Motor neuron (in vitro differentiated cells): Measurements from ENCODE around the gene INPP4A. TPM values are rescaled to one million over a fixed set of nuclear protein-coding genes. Genes with fewer than 3 reads are reported as not detected.

Source experiments
- ATAC-seq, 8 experiments: fragments of 200-7000 bp; cut with Tn5 transposase; replicated peaks in 6 of 8; 2 replicates each; pipeline ENCODE4 v1.8.0; 2021; ENCODE audit warnings: mild to moderate bottlenecking in 8 of 8, moderate library complexity in 8 of 8
- H3K27ac ChIP-seq, 2 donors: fragments of 250-450 bp; sonication (Bioruptor Pico); 2 replicates each; pipeline ENCODE4 v1.9.0; 2021; ENCODE audit warnings: antibody characterized with exemption in 2 of 2, mild to moderate bottlenecking in 2 of 2, moderate library complexity in 1 of 2
- H3K4me1 ChIP-seq, 2 donors: fragments of 250-450 bp; sonication (Bioruptor Pico); replicated peaks in 1 of 2; 2 replicates each; pipeline ENCODE4 v1.6.1; 2021; ENCODE audit warnings: antibody characterized with exemption in 2 of 2, mild to moderate bottlenecking in 2 of 2, moderate library complexity in 1 of 2
- H3K4me3 ChIP-seq, 5 donors: fragments of 250-450 bp; sonication (Bioruptor Pico); 2 replicates each; pipeline ENCODE4 v1.9.0; 2021; ENCODE audit warnings: antibody characterized with exemption in 5 of 5, mild to moderate bottlenecking in 5 of 5, moderate library complexity in 4 of 5
- WGBS, 10 experiments: fragments of 450-650 bp; shearing (Covaris generic); methylation state at CpG; one replicate each; pipeline ENCODE4 v1.0.0; 2022; 5-methylcytosine and 5-hydroxymethylcytosine counted together
- in situ Hi-C, 9 experiments: fragments of 400-800 bp; cut with MboI; loops; one replicate each; pipeline ENCODE4 v1.15.0; 2021; ENCODE audit warnings: low sequenced_read_pairs in 9 of 9, low pct_unique_long_range_greater_than_20kb in 2 of 9; ENCODE audit not compliant: unreplicated experiment in 9 of 9
- total RNA-seq, 8 experiments: library from RNA; unstranded; fragments of 300-600 nt; gene quantifications; 2 replicates each; pipeline versions ENCODE4 v1.2.3 to v1.2.4, GENCODE V29; 2022

INPP4A gene
- total RNA-seq, 8 experiments from 2014 or later, result 24.2 to 111 (median 31.1) TPM

GRCh38 chr2:98465456-98466226, 21.0 kb downstream of the INPP4A start:
- WGBS, 10 experiments, result 33 to 96% (median 73%) methylated on average over 1 to 5 of the region's 11 CpGs; no CpG with 5 or more reads in 1 of the 10 experiments
- ATAC-seq, result peak in 7 of 8 experiments; percentile 13 to 75 (median 62)
- H3K4me1 ChIP-seq, result peaks cover 1 to 15% of the 10 kb centered on the region in 2 donors
- no peak overlapping the region for H3K27ac ChIP-seq
- no peak overlapping the region for H3K4me3 ChIP-seq
- in situ Hi-C loops, result no loop called here

GRCh38 chr2:98467082-98467536, 22.5 kb downstream of the INPP4A start:
- H3K27ac ChIP-seq, result no peak overlapping the region
- WGBS, 10 experiments, result 82 to 100% (median 90%) methylated on average over 1 to 7 of the region's 11 CpGs; no CpG with 5 or more reads in 1 of the 10 experiments
- in situ Hi-C loops, result no loop called here
- no peaks in the 10 kb centered on the region for H3K4me1 ChIP-seq
- no peak overlapping the region for H3K4me3 ChIP-seq
- ATAC-seq, result no peak

DNA sequence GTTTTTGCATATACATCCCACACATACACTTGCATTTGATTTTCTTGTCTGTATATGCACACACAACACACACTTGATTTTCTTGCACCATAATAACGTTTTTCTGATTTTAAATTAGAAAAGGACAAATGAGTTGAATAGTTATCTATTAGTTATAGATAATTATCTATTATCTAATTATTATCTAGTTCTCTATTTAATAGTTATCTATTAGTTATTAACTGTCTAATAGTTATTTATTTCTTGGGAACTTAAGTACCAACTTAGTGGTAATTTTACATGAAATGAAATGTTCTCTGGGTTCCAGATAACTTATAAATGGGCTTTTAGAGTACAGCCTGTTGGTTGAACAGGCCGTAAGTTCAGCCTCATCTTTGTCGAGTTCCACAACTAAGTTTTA, 23.0 kb downstream of the INPP4A start:
- ATAC-seq, result no peak
- WGBS, 10 experiments, result 75 to 100% (median 86%) methylated on average over 1 to 3 of the region's 3 CpGs; no CpG with 5 or more reads in 1 of the 10 experiments
- in situ Hi-C loops, result no loop called here

GRCh38 chr2:98468621-98469236, 24.1 kb downstream of the INPP4A start:
- Histone ChIP-seq H3K4me1 (no peaks in the 10 kb centered on the region), H3K4me3 (no peak overlapping the region), H3K27ac (no peak overlapping the region)
- 71 to 100% (median 100%) methylated on average over 1 to 3 of the region's 5 CpGs; no CpG with 5 or more reads in 2 of the 10 experiments for WGBS, 10 experiments
- in situ Hi-C loops, result no loop called here
- no peak for ATAC-seq

More for the DNA sequence above, 23.0 kb downstream of the INPP4A start:
- H3K4me1 ChIP-seq, result no peaks in the 10 kb centered on the region
- no peak overlapping the region for H3K4me3 ChIP-seq
- H3K27ac ChIP-seq, result no peak overlapping the region

- in situ Hi-C loops, result no loop called here
- H3K27ac ChIP-seq, result no peak overlapping the region
- 80 to 100% (median 98%) methylated on average over 1 to 5 of the region's 11 CpGs; no CpG with 5 or more reads in 2 of the 10 experiments for WGBS, 10 experiments
- peak in 1 of 8 experiments; percentile 1 for ATAC-seq
- H3K4me3 ChIP-seq, result no peak overlapping the region
- H3K4me1 ChIP-seq, result peaks cover 3% of the 10 kb centered on the region in 2 donors
Observed at GRCh38 chr2:98469862-98470544, 25.3 kb downstream of the INPP4A start.

- in situ Hi-C loops, result no loop called here
- 82 to 100% (median 100%) methylated on average over 1 to 6 of the region's 7 CpGs; no CpG with 5 or more reads in 1 of the 10 experiments for WGBS, 10 experiments
- H3K4me3 ChIP-seq, result no peak overlapping the region
- H3K27ac ChIP-seq, result no peak overlapping the region
- peaks cover 8 to 9% of the 10 kb centered on the region in 2 donors for H3K4me1 ChIP-seq
- ATAC-seq, result no peak
Observed at GRCh38 chr2:98470851-98471255, 26.2 kb downstream of the INPP4A start.

- 82 to 100% (median 98%) methylated on average over 1 to 10 of the region's 10 CpGs; no CpG with 5 or more reads in 2 of the 10 experiments for WGBS, 10 experiments
- in situ Hi-C loops, result no loop called here
- Histone ChIP-seq H3K4me3 (no peak overlapping the region), H3K27ac (no peak overlapping the region), H3K4me1 (peaks cover 8 to 9% of the 10 kb centered on the region in 2 donors)
- no peak for ATAC-seq
Observed at GRCh38 chr2:98471402-98472131, 26.9 kb downstream of the INPP4A start.

DNA sequence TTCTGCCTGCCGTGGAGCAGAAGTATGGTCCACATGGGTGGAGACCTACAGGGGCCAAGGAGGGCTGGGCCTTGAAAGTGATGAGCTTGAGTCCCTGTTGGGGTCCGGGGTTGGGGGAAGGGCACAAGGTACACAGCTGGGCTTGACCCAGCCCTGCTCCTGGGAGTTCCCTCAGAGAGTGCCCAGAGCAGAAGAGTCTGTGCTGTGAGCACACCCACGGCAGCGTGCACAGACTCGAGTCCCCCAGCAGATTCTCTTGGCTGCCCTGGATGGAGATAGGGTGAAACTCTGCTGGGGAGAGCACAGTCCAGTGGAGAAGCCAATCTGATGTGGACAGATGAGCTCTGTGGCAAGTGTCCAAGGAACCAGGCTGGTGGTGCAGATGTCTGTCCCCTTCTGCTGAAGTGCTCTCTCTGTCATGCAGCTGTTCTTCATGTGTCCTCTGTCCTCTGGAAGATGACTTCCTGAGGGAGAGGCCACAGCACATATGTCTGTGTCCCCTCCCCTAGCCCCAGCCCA, 27.5 kb downstream of the INPP4A start:
- WGBS, 10 experiments, result 80 to 100% (median 83%) methylated on average over 1 of the region's 5 CpGs; no CpG with 5 or more reads in 5 of the 10 experiments
- in situ Hi-C loops, result no loop called here
- peak in 2 of 8 experiments; percentile 1 to 3 for ATAC-seq

DNA sequence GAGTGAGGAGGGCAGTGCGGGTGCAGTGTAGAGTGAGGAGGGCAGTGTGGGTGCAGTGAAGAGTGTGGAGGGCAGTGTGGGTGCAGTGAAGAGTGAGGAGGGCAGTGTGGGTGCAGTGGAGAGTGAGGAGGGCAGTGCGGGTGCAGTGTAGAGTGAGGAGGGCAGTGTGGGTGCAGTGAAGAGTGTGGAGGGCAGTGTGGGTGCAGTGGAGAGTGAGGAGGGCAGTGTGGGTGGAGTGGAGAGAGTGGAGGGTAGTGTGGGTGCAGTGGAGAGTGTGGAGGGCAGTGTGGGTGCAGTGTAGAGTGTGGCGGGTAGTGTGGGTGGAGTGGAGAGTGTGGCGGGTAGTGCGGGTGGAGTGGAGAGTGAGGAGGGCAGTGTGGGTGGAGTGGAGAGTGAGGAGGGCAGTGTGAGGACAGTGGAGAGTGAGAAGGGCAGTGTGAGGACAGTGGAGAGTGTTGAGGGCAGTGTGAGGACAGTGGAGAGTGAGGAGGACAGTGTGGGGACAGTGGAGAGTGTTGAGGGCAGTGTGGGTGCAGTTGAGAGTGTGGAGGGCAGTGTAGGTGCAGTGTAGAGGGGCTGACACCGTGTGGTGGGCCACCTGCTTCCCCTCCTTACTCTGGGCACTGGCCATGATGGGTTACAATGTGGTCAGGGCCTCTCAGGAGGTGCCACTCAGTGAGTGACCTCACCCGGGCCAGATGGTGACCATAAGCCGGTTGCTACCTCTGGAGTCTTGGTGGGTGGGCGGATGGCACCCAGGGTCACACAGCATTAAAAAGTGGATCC, 28.5 kb downstream of the INPP4A start:
- Histone ChIP-seq H3K27ac (no peak overlapping the region), H3K4me1 (peaks cover 8 to 9% of the 10 kb centered on the region in 2 donors), H3K4me3 (no peak overlapping the region)
- ATAC-seq, result peak in 1 of 8 experiments; percentile 2
- in situ Hi-C loops, result no loop called here
- WGBS, 10 experiments, result 33 to 91% (median 67%) methylated on average over 1 to 6 of the region's 9 CpGs; no CpG with 5 or more reads in 4 of the 10 experiments

More for the DNA sequence above, 27.5 kb downstream of the INPP4A start:
- no peak overlapping the region for H3K4me3 ChIP-seq
- H3K27ac ChIP-seq, result no peak overlapping the region
- H3K4me1 ChIP-seq, result peaks cover 8 to 9% of the 10 kb centered on the region in 2 donors

- Histone ChIP-seq H3K27ac (no peak overlapping the region), H3K4me1 (peaks cover 10 to 11% of the 10 kb centered on the region in 2 donors), H3K4me3 (no peak overlapping the region)
- in situ Hi-C loops, result no loop called here
- 60 to 100% (median 88%) methylated on average over 1 to 8 of the region's 10 CpGs; no CpG with 5 or more reads in 2 of the 10 experiments for WGBS, 10 experiments
- no peak for ATAC-seq
Observed at GRCh38 chr2:98473995-98474780, 29.5 kb downstream of the INPP4A start.

DNA sequence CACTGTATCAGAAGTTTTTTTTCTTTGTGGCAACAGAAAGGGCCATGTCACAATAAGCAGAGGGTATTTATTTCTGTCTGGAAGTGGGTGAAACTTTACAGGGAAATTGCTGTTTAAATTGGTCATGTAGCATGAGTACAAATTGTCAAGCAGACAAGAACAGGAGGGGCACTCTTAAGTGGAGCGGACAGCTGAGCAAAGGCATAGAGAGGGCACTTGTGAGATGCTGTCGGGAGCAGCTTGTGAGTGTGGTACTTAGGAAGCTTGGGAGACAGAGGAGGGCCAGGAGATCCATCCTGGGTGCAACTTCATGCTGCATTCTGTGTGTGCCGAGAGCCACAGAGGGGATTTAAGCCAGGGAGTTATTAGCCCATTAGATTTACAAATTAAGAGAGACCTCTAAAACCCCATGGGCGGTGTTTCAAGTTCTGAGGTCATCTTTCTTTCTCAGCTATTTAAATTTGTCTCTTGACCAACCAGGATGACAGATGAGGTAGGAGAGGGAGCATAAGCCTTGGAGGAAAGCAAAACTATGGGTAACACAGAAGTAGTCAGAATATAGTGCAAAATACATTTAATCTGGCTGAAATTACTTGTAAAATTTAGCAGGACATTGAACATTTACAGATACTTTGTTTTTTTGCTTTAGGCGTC, 30.4 kb downstream of the INPP4A start:
- Histone ChIP-seq H3K4me1 (peaks cover 19% of the 10 kb centered on the region in 2 donors), H3K4me3 (no peak overlapping the region), H3K27ac (no peak overlapping the region)
- in situ Hi-C loops, result no loop called here
- ATAC-seq, result peak in 4 of 8 experiments; percentile 4 to 26 (median 10)
- 48 to 79% (median 72%) methylated on average over 2 to 5 of the region's 5 CpGs; no CpG with 5 or more reads in 2 of the 10 experiments for WGBS, 10 experiments
